ENCODE data around the gene LIN37.

DNA sequence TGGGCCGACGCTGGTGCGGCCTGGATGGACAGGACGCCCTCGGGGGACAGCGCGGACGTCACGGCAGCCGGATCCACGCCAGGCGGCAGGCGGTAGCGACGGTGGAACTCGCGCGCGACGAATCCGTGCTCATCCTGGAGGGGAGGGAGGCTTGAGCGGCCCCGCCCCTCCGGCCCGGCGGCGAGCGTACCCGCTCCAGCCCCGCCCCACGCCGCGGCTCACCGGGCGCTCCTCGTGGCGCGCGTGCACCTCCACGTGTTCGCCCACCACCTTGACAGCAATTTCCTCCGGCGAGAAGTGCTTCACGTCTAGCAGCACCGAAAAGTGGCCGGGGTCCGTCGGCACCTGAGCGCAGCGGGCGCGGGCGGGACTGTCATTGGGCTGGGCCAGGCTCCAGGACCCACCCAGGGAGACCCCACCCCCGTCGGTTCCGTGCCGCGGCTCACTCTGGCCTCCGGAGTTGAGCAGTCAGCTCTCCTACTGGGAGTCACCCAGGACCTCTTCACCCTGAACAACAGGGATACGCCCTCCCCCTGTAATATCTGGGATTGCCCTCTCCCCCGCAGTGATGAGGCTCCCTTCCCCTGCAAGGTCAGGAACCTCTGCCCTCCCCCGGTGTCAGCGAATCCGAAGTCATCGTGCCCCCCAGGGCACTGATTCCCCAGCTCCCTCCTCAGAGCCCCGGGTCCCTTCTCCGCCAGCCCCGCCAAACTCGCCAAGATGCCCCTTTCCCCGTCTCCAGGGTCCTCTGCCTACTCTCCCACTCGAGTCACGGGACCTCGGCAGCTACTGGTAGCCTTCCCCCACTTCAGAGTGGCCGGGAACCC, 7.4 kb downstream of the LIN37 start:
- TF ChIP-seq, protein P1, sequence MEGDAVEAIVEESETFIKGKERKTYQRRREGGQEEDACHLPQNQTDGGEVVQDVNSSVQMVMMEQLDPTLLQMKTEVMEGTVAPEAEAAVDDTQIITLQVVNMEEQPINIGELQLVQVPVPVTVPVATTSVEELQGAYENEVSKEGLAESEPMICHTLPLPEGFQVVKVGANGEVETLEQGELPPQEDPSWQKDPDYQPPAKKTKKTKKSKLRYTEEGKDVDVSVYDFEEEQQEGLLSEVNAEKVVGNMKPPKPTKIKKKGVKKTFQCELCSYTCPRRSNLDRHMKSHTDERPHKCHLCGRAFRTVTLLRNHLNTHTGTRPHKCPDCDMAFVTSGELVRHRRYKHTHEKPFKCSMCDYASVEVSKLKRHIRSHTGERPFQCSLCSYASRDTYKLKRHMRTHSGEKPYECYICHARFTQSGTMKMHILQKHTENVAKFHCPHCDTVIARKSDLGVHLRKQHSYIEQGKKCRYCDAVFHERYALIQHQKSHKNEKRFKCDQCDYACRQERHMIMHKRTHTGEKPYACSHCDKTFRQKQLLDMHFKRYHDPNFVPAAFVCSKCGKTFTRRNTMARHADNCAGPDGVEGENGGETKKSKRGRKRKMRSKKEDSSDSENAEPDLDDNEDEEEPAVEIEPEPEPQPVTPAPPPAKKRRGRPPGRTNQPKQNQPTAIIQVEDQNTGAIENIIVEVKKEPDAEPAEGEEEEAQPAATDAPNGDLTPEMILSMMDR (IDR thresholded peaks at IDR 0.05), result no peak
- no peak for TF ChIP-seq POLR2A (IDR thresholded peaks at IDR 0.05)

Data from testis (tissue), 2 donors.